ENCODE data around the gene CTH.
"Not testable (repeated sequence)": the region's sequence is repeated elsewhere in the genome, so short reads cannot be mapped to it uniquely, and the experiment has no call there.

Gene CTH

GRCh38 chr1:70415882-70416281 lies 4.8 kb downstream of the CTH start:
- no peak overlapping the region for H3K27ac ChIP-seq
- TF ChIP-seq ZFX (IDR thresholded peaks at IDR 0.05; ENCODE audit: borderline replicate concordance), result no peak
- no peak for TF ChIP-seq CTCF (IDR thresholded peaks at IDR 0.05)

GRCh38 chr1:70418973-70419734 lies 8.1 kb downstream of the CTH start:
- H3K27ac ChIP-seq, result not testable (repeated sequence)

GRCh38 chr1:70420320-70420719 lies 9.3 kb downstream of the CTH start:
- TF ChIP-seq CTCF (IDR thresholded peaks at IDR 0.05), result no peak
- no peak for TF ChIP-seq ZFX (IDR thresholded peaks at IDR 0.05; ENCODE audit: borderline replicate concordance)
- H3K27ac ChIP-seq, result no peak overlapping the region

GRCh38 chr1:70426154-70427131 lies 15.4 kb downstream of the CTH start:
- H3K27ac ChIP-seq, result no peak overlapping the region
- no peak for TF ChIP-seq CTCF (IDR thresholded peaks at IDR 0.05)
- no peak for TF ChIP-seq ZFX (IDR thresholded peaks at IDR 0.05; ENCODE audit: borderline replicate concordance)

GRCh38 chr1:70427976-70428375 lies 16.9 kb downstream of the CTH start:
- H3K27ac ChIP-seq, result no peak overlapping the region
- TF ChIP-seq CTCF (IDR thresholded peaks at IDR 0.05) (no peak), ZFX (IDR thresholded peaks at IDR 0.05; ENCODE audit: borderline replicate concordance) (no peak)

GRCh38 chr1:70429219-70429618 lies 18.2 kb downstream of the CTH start:
- TF ChIP-seq CTCF (IDR thresholded peaks at IDR 0.05) (no peak), ZFX (IDR thresholded peaks at IDR 0.05; ENCODE audit: borderline replicate concordance) (no peak)
- H3K27ac ChIP-seq, result no peak overlapping the region

- TF ChIP-seq CTCF (IDR thresholded peaks at IDR 0.05) (no peak), ZFX (IDR thresholded peaks at IDR 0.05; ENCODE audit: borderline replicate concordance) (no peak)
- no peak overlapping the region for H3K27ac ChIP-seq
Measured at GRCh38 chr1:70429757-70430156, 18.7 kb downstream of the CTH start.
